DMS153 (cell line): ENCODE data around the gene SEC16B.

Experiments
- DNase-seq: peaks from one replicate; lab custom pipeline; 2025; lab: John Stamatoyannopoulos, UW

The SEC16B gene

GRCh38 chr1:177905686-177906085 lies 64.2 kb downstream of the SEC16B start:
- DNase-seq = no peak

GRCh38 chr1:177902266-177902665 lies 67.6 kb downstream of the SEC16B start:
- DNase-seq = peak; percentile 61

- DNase-seq = peak; percentile 100
Observed at GRCh38 chr1:177897998-177898654, 71.7 kb downstream of the SEC16B start.

GRCh38 chr1:177897281-177897997 lies 72.4 kb downstream of the SEC16B start:
- no peak for DNase-seq
